ENCODE results near the gene MYCBPAP. TPM values are rescaled to one million over a fixed set of nuclear protein-coding genes. Genes with fewer than 3 reads are reported as not detected.
A peak's percentile ranks its signal among the peaks of the same experiment; 100 is the strongest.

The MYCBPAP gene
- total RNA-seq, 1 experiment from 2014 or later, result not detected

DNA sequence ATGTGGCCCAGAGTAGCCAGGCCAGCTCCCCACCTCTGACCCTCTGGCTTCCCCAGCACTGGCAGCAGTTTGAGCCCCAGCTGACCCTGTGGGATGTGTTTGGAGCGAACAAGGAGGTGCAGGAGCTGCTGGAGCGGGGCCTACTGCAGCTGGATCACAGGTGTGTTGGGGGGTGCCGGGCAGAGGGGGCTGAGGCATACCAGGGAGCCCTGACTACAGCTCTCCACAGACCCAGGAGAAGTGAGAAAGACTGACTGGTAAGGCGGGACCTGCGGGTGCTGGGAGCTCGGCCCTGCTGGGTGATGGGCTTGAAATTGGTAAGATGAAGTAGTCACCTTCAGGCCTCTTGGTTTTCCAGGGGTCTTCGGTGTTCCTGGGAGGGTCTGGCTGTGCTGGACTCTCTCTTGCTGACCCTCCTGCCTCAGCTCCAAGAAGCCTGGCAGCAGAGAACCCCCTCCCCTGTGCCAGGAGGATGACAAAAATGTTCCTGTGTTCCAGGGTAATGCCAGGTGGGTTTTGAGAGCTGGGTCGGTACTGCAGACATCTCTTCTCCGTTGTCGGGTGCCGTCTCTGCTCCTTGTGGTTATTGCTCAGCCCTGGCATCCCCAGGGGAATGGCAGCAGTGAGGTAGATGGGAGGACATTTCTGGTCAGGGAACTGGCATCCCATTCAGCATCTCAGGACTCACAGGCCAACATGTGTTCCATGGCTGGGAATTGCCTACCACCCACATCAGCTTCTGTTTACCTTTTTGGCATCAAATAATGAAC lies 23.7 kb upstream of the MYCBPAP start:
- no peak for DNase-seq (ENCODE audit: low spot score)

DNA sequence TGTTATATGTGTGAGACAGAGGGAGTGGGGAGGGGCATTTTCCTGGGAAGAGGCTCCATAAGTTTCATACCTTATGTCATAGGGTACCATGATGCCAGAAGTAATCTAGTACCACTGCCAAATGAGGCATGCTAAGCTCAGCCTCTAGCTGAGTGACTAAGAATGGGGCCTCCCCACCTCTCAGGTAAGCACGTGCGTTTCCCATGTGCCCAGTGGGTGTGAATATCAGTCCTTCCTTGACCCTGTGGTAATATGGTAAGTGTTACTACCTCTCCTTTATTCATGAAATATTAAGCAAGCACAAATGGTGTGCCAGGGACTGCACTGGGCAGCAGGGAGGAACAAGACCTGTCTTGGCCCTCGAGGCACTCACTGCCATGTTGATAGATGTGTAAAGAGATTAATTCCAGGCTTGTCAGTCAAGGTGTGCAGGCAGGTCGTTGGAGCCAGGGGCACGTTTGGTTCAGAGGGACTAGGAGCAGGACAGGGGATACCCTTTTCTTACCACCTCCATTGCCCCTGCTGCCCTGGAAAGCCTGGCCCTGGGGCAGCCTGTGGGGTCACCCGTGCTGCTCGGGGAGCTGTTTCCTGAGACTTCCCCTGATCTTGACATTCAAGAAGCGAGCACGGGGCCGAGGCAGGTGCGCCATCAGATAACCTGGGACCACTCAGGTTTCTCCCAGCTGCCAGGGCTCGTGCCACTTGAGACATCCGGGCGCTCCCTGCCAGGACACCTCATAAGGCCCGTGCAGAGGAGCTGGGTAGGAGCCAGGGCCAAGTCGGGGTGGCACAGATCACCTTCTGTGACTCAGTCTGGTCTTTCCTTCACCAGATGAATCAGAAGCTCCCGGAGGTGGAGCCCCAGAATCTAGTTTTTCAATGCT lies 20.8 kb upstream of the MYCBPAP start:
- DNase-seq (ENCODE audit: low spot score), result no peak

DNA sequence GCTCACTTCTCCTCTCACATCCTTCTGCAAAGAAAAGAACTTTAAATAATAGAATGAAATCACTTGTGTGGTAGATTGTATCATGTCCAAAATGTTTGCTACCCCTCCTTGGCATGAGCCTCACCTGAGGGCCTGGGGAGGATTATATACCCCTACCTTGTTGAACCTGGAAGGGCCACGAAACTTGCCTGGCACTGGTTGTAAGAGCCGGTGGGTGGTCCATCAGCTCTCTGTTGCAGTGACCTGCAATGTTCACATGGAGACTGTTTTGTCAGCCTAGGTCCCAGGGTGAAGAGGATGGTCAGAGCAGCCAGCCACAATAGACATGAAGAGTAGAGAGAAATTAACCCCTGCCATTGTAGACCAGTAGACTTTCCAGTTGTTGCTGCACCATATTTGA lies 19.4 kb upstream of the MYCBPAP start:
- DNase-seq (ENCODE audit: low spot score), result no peak

DNA sequence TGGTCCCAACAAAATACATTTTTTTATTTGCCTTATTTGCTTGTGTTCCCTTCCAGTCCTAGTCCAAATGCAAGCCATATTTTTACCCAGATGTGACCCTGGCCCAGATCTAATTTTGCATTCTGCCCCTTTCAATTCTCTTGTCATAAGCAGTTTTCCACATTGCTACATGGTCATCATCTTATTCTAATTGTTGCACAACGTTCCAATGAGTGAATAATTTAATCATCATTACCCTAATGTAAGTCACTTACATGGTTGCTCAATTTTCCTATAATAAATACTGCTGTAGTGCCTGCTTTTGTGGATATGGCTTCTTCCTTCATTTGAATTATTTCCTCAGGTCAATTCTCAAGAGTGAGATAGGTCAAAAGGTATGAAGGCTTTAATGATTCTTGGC lies 16.7 kb upstream of the MYCBPAP start:
- DNase-seq (ENCODE audit: low spot score), result no peak

DNA sequence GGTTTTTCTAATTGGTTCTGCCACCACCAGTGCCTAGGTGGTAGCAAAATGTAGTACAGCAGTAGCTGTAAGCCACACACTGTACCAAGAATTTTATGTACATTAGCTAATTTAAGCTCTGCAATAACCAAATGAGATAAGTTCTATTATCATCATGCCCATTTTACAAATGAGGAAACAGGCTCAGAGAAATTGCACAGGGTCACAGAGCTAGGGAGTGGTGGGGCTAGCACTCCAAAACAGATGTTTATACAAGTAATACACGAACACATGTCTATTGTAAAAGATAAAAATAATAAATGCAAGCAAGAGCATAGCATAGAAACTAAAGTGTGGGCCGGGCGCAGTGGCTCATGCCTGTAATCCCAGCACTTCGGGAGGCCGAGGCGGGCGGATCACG lies 16.0 kb upstream of the MYCBPAP start:
- DNase-seq (ENCODE audit: low spot score), result no peak

DNA sequence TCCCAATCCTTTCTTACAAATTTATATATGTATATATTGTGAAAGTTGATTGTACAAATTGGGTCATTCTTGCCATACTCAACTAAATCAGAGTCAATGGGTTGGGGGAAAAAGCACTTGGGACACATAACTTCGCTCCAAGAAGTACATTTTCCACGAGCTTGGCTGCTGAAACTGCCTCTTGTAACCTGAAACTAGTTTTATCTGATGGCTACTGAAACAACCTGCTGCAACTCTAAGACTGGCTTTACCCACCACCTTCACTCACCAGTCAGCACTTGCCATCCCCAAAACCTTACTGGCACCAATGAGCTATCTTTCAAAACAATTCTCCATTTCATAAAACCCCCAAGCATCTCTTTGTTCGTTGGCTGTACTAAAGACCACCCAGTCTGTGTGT lies 14.5 kb upstream of the MYCBPAP start:
- DNase-seq (ENCODE audit: low spot score), result no peak

DNA sequence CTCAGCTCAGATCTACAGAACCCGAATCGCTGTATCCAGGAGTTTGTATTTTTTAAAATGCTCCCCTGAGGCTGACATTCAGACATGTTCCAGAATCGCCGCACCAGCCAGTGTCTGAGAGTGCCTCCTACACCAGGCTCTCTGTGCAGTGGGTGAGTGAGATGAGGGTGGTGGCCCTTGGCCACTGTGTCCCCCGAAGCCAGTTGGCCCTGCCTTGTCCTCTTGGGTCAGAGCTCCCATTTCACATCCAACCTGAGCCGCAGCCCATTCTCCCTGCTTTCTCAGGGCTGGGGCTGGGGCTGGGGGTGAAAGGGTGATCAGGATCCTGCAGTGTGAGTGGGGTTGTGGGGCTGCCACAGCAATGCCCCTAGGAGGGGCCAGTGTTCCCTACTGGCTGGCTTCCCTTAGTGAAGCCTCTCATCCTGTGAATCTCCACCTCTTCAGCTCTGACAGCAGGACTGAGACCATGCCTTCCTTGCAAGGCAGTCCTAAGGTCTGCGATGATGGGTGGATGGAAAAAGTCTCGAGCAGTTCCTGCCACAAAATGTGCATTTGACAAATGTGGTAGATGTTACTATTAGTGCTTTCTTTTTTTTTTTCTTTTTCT lies 12.9 kb upstream of the MYCBPAP start:
- DNase-seq (ENCODE audit: low spot score), result no peak

DNA sequence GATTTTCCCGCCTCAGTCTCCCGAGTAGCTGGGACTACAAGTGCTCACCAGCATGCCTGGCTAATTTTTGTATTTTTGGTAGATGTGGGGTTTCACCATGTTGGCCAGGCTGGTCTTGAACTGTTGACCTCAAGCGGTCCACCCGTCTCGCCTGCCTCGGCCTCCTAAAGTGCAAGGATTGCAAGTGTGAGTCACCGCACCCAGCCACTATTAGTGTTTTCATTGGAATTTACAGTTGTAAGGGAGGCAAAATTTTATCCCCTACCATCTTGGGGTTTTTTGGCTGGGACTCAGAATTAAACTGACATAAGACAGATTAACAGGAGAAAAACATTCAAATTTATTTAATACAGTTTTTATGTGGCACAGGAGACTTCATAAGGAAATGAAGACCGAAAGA lies 12.3 kb upstream of the MYCBPAP start:
- DNase-seq (ENCODE audit: low spot score), result no peak

DNA sequence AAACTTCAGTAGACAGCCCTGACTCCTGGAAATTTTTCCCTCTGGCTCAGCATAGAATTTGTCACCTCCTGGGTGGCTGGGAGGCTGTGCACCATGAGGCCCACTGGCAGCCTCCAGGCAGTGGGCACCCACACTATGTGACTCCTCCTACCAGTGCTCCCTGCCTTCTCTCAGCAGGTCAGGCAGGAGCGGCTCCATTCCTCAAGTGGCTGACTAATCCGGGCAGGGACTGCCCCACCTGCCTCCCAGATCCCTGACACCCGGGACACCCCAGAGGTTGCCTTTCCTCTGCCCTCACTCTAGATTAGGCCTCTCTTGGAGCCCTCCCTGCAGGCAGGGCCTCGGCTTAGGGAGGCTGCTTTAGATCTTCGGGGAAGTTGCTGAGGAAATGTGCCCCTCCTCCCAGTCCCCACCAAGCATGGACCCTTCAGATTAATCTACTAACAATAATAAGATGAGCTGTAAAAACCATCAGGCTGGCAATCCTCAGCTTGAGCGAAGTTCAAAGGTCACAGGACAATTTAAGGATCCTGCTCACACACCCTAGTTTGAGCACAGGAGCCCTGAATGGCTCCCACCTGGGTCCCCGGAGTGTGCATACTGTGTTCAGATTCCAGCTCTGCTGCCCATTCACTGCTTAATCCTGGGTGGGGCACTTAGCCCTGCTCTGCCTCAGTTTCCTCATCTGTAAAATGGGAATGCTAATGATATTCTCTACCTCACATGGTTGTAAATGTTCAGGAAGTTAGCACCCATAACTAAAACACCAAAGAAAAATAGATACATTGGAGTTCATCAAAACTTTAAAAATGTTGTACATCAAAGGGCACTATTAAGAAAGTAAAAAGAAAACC lies 10.0 kb upstream of the MYCBPAP start:
- peak; percentile 27 for DNase-seq (ENCODE audit: low spot score)

DNA sequence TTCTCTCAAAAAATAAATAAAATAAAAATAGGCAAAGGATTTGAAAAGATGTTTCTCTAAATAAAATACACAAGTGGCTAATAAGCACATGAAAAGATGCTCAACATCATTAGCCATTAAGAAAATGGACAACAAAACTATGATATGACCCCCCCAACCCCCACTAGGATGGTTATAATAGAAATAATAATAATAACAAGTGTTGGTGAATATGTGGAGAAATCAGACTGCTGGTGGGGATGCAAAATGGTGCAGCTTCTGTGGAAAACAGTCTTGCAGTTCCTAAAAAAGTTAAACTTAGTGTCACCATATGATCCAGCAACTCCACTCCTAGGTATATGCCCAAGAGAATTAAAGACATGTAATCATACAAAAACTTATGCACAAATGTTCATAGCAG lies 9.0 kb upstream of the MYCBPAP start:
- no peak for DNase-seq (ENCODE audit: low spot score)

DNA sequence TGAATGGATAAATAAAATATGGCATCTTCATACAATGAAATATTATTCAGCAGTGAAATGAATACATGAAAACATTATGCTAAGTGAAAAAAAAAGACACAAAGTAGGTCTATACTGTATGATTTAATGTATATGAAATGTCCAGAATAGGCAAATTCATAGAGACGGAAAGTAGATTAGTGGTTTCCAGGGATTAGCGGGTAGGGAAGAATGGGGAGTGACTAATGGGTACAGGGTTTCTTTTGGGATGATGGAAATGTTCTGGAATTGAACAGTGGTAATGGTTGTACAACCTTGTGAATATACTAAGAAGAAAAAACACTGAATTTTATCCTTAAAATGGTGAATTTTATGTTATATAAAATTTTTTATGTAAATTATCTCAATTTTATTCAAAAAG lies 8.5 kb upstream of the MYCBPAP start:
- DNase-seq (ENCODE audit: low spot score), result no peak

DNA sequence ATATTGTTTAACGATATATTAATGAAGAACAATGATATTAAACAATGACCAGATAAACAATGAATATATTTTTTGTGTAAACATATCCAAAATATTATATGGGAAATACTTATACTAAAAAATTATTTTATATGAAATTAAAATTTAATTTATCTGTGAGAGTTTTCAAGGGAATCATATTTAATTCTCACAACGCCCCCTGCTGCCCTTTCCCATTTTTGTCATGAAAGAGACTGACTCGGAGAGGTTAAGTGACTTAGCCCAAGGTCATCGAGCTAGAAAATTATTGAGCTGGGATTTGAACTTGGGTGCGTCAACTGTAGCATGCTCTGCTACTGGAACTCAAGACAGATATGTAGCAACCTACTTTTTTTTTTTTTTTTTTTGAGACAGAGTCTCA lies 7.2 kb upstream of the MYCBPAP start:
- peak; percentile 48 for DNase-seq (ENCODE audit: low spot score)

DNA sequence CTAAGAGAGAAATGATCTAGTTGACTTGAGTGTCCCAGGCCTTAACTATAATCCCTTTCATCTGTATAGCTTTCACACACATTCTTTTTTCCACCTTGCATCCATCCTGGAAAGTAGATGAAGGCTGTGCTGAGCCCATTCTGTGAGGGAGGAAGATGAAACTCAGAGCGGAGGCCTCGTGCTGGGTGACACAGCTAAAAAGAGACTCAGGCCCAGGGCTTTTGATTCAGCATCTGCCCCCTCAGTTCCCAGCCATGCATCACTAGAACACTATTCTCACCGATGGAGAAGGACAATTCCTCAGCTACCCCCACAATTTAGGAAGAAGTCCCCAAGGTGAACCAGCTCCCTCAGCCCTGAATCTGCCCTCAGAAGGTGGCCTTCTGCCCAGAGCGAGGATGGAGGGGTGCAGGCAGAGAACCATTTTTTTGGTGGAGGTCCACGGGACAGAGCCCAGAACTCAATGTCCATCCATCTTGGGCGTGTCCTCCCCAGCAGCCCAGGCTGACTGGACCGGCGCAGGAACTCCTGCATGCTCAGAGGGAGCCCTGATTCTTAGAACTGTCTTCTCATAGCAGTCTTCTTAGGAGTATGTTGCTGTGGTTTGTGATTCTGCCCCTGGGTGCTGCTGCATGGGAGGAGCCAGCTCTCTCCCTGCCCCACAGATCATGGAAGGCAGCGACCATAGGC lies 5.8 kb upstream of the MYCBPAP start:
- DNase-seq (ENCODE audit: low spot score), result no peak

DNA sequence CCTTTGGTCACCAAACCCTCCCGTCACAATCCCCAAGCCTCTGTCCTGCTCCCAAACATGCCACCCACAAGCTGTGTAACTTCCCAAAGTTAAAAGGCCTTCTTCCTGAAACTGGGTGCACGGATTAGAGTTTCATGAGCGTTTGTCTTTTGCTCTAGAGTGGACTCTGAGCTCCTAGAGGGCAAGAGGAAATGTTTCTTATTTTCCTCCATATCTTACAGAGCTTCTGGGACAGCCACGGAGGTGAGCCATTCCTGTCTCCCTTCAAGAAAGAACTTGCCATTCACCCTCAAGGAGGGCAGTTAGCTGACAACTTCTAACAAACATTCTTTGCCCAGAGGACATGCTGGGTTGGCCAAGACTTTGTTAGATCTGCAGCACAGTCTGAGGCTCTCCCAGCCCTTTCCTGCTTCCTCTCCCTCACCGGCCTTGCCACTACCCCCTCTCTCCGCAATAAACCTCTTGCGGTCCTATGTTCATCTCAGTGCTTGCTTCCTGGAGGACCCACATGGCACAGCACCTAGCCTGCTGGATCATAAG lies 2.6 kb upstream of the MYCBPAP start:
- no peak for DNase-seq (ENCODE audit: low spot score)

DNA sequence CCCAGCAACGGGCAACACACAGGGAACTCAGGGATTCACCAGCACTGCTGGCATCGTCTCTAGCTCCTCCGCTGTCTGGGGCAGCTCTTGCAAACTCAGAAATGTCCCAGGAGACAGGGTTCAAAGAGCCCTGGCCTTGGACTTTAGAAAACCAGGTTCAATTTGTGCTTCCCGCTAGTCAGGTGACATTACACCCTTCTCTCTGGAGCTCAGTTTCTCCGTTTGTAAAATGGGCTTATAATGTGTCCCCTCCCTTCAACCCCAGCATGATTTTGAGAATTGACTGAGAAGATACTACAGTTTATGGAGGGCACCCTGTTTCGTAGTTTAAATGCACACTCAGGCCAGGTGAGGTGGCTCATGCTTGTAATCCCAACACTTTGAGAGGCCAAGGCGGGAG lies 1.9 kb upstream of the MYCBPAP start:
- DNase-seq (ENCODE audit: low spot score), result no peak

DNA sequence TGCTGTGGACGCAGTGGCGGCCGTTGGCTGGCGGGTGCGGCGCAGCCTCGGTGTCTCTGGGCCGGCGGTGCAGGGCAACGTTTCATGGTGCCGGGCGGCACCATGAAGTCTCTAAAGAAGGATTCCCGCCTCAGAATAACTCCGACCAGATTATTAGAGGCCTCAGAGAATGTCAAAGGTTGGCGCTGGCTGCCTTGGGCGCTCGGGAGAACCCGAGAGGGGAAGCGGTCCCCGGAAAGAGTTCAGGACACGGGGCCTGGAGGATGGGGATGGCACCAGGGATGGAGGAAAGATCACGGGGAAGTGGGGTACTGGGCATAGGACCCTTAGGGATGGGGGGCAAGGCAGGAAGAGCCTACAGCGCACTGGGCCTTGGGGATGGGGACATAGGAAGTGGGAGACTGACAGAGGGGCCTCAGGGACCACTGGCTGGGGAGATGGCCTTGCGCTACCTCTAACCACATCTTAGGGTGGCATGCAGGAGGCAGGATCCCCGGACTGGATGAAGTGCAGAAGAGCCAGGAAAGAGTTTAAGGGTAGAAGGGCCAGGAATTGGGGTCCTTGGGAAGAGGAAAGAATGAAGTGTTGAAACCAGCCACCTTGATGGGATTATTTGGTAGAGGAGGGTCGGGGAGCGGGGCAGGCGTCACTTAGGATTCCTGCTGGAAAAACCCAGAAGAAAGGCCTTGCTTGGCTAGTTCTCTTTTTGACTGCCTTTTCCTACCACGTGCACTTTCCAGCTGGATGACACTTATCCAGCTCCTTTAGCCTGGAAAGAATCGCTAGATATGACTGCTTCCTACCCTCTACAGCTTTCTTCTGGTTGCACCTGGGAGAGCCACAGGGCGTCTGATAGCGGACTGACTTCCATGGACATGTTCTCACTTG lies 578 bp downstream of the MYCBPAP start:
- no peak for DNase-seq (ENCODE audit: low spot score)

DNA sequence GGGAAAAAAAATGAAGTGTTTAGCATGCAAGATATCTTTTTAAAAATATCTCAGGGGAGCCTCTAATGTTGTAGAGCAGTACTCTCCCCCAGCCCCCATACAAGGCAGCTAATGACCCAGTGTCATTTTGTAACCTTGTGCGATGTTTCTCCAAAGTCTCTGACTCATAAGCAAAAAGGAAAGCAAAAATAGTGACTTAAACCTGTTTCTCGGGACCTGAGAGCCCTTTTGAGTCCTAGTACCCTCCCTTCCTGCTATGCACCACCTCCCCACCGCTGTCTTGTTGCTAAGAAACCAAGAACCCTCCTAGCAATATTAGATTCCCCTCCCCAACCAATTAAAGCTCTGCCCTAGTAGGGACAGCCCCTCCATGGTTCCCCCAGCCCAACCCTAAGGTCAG lies 2.8 kb downstream of the MYCBPAP start:
- no peak for DNase-seq (ENCODE audit: low spot score)

DNA sequence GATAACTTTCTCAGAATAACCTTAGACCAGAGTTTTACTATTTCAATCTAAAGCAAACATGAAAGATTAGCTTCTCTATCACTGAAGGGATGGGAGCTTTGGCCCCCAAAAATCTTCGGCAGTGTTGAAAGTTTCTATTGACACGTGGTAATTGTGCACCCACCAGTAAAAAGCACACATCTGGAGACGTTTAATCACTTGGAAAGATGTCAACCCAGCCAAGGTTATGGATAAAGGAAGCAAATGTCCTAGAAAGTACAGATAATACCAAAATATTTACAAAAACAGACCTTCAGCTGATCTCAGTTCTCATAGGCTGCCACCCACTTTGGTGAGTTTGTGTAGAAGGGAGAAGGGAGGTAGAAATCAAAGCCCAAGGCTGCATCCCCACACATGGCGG lies 5.3 kb downstream of the MYCBPAP start:
- no peak for DNase-seq (ENCODE audit: low spot score)

DNA sequence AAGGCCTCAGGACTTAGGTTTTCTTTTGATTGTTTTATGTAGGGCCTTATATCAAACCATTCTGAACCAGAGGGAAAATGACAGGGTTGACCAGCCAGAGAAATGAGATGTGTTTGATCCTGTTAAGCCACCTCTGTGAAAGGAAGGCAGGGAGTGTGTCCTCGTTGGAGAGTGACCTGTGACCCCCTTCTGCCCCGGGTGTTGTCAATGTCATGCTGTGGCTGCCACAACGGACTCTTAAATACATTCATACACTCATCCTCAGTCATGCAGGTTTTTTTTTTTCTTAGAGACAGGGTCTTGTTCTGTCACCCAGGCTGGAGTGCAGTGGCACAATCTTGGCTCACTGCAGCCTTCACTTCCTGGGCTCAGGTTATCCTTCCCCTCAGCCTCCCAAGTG lies 6.1 kb downstream of the MYCBPAP start:
- DNase-seq (ENCODE audit: low spot score), result no peak

Data from HT-29 (cell line).